ENCODE measurements around the gene OR7G1.

DNA sequence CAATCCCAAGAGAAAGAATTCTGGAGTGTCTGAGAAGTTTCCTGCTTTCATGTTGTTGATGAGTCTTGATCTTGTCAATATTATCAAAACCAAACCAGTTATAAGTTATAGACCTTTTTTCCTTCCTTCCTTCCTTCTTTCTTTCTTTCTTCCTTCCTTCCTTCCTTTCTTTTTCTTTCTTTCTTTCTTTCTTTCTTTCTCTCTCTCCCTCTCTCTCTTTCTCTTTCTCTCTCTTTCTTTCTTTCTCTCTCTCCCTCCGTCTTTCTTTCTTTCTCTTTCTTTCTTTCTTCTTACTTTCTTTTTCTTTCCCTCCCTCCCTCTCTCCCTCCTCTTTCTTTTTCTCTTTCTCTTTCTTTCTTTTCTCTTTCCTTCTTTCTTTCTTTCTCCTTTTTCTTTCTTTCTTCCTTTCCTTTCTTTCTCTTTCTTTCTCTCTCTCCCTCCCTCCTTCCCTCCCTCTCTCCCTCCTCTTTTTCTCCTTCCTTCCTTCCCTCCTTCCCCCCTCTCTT lies 11.4 kb upstream of the OR7G1 start, which contains the start of gene OR7G3:
- no peak for TF ChIP-seq POLR2A (IDR thresholded peaks at IDR 0.05)
- TF ChIP-seq, protein P1, sequence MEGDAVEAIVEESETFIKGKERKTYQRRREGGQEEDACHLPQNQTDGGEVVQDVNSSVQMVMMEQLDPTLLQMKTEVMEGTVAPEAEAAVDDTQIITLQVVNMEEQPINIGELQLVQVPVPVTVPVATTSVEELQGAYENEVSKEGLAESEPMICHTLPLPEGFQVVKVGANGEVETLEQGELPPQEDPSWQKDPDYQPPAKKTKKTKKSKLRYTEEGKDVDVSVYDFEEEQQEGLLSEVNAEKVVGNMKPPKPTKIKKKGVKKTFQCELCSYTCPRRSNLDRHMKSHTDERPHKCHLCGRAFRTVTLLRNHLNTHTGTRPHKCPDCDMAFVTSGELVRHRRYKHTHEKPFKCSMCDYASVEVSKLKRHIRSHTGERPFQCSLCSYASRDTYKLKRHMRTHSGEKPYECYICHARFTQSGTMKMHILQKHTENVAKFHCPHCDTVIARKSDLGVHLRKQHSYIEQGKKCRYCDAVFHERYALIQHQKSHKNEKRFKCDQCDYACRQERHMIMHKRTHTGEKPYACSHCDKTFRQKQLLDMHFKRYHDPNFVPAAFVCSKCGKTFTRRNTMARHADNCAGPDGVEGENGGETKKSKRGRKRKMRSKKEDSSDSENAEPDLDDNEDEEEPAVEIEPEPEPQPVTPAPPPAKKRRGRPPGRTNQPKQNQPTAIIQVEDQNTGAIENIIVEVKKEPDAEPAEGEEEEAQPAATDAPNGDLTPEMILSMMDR (IDR thresholded peaks at IDR 0.05), result no peak
